Measurements from ENCODE around the gene CDK5RAP2.
A peak's percentile ranks its signal among the peaks of the same experiment; 100 is the strongest.
"Not testable (repeated sequence)": the region's sequence is repeated elsewhere in the genome, so short reads cannot be mapped to it uniquely, and the experiment has no call there.

GRCh38 chr9:120530220-120530832 is 49.6 kb downstream of the CDK5RAP2 start:
- TF ChIP-seq CTCF (tag by site-specific recombination; IDR thresholded peaks at IDR 0.05); YY1 (tag by site-specific recombination; IDR thresholded peaks at IDR 0.05); ZNF776 (tag by site-specific recombination; IDR thresholded peaks at IDR 0.05; ENCODE audit: borderline replicate concordance); ZNF274 (IDR thresholded peaks at IDR 0.05; ENCODE audit: low read length); ZNF274 (tag by site-specific recombination; IDR thresholded peaks at IDR 0.05; ENCODE audit: borderline replicate concordance); ZFP41 (tag by site-specific recombination; IDR thresholded peaks at IDR 0.05; ENCODE audit: borderline replicate concordance); ZNF292 (tag by site-specific recombination; IDR thresholded peaks at IDR 0.05; ENCODE audit: borderline replicate concordance, low read depth); ZNF548 (tag by site-specific recombination; IDR thresholded peaks at IDR 0.05); ZNF10 (tag by site-specific recombination; IDR thresholded peaks at IDR 0.05); ZNF571 (tag by site-specific recombination; IDR thresholded peaks at IDR 0.05); REST (tag by site-specific recombination; IDR thresholded peaks at IDR 0.05); ZNF175 (tag by site-specific recombination; IDR thresholded peaks at IDR 0.05): not testable (repeated sequence)
- TF ChIP-seq, protein P1, sequence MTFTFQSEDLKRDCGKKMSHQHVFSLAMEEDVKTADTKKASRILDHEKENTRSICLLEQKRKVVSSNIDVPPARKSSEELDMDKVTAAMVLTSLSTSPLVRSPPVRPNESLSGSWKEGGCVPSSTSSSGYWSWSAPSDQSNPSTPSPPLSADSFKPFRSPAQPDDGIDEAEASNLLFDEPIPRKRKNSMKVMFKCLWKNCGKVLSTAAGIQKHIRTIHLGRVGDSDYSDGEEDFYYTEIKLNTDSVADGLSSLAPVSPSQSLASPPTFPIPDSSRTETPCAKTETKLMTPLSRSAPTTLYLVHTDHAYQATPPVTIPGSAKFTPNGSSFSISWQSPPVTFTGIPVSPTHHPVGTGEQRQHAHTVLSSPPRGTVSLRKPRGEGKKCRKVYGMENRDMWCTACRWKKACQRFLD (tag by site-specific recombination; IDR thresholded peaks at IDR 0.05): not testable (repeated sequence)
- TF ChIP-seq, protein P2, sequence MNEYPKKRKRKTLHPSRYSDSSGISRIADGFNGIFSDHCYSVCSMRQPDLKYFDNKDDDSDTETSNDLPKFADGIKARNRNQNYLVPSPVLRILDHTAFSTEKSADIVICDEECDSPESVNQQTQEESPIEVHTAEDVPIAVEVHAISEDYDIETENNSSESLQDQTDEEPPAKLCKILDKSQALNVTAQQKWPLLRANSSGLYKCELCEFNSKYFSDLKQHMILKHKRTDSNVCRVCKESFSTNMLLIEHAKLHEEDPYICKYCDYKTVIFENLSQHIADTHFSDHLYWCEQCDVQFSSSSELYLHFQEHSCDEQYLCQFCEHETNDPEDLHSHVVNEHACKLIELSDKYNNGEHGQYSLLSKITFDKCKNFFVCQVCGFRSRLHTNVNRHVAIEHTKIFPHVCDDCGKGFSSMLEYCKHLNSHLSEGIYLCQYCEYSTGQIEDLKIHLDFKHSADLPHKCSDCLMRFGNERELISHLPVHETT (tag by site-specific recombination; IDR thresholded peaks at IDR 0.05): not testable (repeated sequence)
- TF ChIP-seq ZNF146 (tag by site-specific recombination; IDR thresholded peaks at IDR 0.05): peak; percentile 93
